HCT116 (cell line): Measurements from ENCODE around the gene RBBP8NL.

Source experiments
- CTCF ChIP-seq, 3 experiments: fragments of 200-600 bp in 1 of 3; sonication (generic) in 1 of 3; IDR thresholded peaks in 2 of 3; conservative IDR thresholded peaks in 1 of 3; 2 replicates each; pipeline ENCODE4 v1.5.1; 2012 to 2017; ENCODE audit warnings: low read depth in 2 of 3, low read length in 2 of 3, antibody characterized with exemption in 1 of 3, borderline replicate concordance in 1 of 3, control low read depth in 1 of 3, mild to moderate bottlenecking in 1 of 3, mixed read lengths in 1 of 3, mixed run types in 1 of 3, moderate library complexity in 1 of 3; ENCODE audit not compliant: insufficient read depth in 1 of 3
- POLR2A ChIP-seq: IDR thresholded peaks from 2 replicates; pipeline ENCODE4 v1.7.0; 2011; ENCODE audit warnings: borderline replicate concordance; ENCODE audit not compliant: insufficient read depth, insufficient read length; ENCODE audit errors: extremely low read depth

DNA sequence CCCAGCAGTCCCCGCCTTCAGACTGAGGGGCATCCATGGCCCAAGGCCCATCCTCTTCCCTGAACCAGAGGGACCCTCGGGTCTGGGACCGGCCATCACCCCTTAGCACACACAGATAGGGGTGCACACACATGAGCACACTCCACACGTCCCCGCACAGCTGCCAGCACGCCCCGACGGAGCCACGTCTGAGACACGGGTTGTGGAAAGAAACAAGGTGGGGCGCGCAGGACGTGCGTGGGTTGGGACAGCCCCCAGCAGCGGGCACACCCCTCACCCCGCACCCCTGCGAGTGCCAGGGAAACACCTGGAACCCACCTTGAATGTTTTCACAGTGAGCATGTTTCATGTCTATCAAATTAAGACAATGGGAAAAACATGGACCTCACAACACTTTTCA lies 42.0 kb upstream of the RBBP8NL start:
- TF ChIP-seq CTCF (IDR thresholded peaks at IDR 0.05 in 2 of 3, conservative IDR thresholded peaks at IDR 0.05 in 1 of 3; ENCODE audit: borderline replicate concordance in 1 of 3, insufficient read depth in 1 of 3, low read depth in 2 of 3, low read length in 2 of 3) = no peak
- TF ChIP-seq POLR2A = no peak
